Measurements from ENCODE around the gene VWF.

VWF gene

GRCh38 chr12:6057700-6058099 is 66.8 kb downstream of the VWF start:
- no peak for DNase-seq (ENCODE audit: low read depth)
- no peak overlapping the region for H3K4me3 ChIP-seq (ENCODE audit: low read depth, low read length)
- peak; percentile 14 for TF ChIP-seq CTCF (IDR thresholded peaks at IDR 0.05; ENCODE audit: low read depth, low read length, missing control alignments)
- in situ Hi-C loops (cut with HindIII; ENCODE audit: low sequenced_read_pairs): no loop called here

GRCh38 chr12:6056406-6057240 is 67.8 kb downstream of the VWF start:
- peak; percentile 48 for TF ChIP-seq CTCF (IDR thresholded peaks at IDR 0.05; ENCODE audit: low read depth, low read length, missing control alignments)
- DNase-seq (ENCODE audit: low read depth): no peak
- H3K4me3 ChIP-seq (ENCODE audit: low read depth, low read length): no peak overlapping the region
- in situ Hi-C loops (cut with HindIII; ENCODE audit: low sequenced_read_pairs): no loop called here

GRCh38 chr12:6053541-6053940 is 70.9 kb downstream of the VWF start:
- TF ChIP-seq CTCF (IDR thresholded peaks at IDR 0.05; ENCODE audit: low read depth, low read length, missing control alignments): no peak
- no peak for DNase-seq (ENCODE audit: low read depth)
- in situ Hi-C loops (cut with HindIII; ENCODE audit: low sequenced_read_pairs): no loop called here
- H3K4me3 ChIP-seq (ENCODE audit: low read depth, low read length): no peak overlapping the region

GRCh38 chr12:6052940-6053329 is 71.5 kb downstream of the VWF start:
- TF ChIP-seq CTCF (IDR thresholded peaks at IDR 0.05; ENCODE audit: low read depth, low read length, missing control alignments): no peak
- no peak overlapping the region for H3K4me3 ChIP-seq (ENCODE audit: low read depth, low read length)
- DNase-seq (ENCODE audit: low read depth): no peak
- in situ Hi-C loops (cut with HindIII; ENCODE audit: low sequenced_read_pairs): no loop called here

- DNase-seq (ENCODE audit: low read depth): no peak
- in situ Hi-C loops (cut with HindIII; ENCODE audit: low sequenced_read_pairs): no loop called here
- no peak for TF ChIP-seq CTCF (IDR thresholded peaks at IDR 0.05; ENCODE audit: low read depth, low read length, missing control alignments)
- H3K4me3 ChIP-seq (ENCODE audit: low read depth, low read length): no peak overlapping the region
Measured at GRCh38 chr12:6052206-6052939, 72.1 kb downstream of the VWF start.

- in situ Hi-C loops (cut with HindIII; ENCODE audit: low sequenced_read_pairs): no loop called here
- no peak overlapping the region for H3K4me3 ChIP-seq (ENCODE audit: low read depth, low read length)
- no peak for DNase-seq (ENCODE audit: low read depth)
- TF ChIP-seq CTCF (IDR thresholded peaks at IDR 0.05; ENCODE audit: low read depth, low read length, missing control alignments): no peak
Measured at GRCh38 chr12:6049992-6050391, 74.5 kb downstream of the VWF start.

All from astrocyte of the cerebellum (primary cell).